Activated naive CD8-positive, alpha-beta T cell treated with anti-CD3 and anti-CD28 coated beads, Interleukin-2, amount 50 U/mL, for 24 hours (primary cell): ENCODE results near the gene PCYOX1L.
A peak's percentile ranks its signal among the peaks of the same experiment; 100 is the strongest.

Experiments used
- ATAC-seq: fragments of 150-1000 bp; cut with Tn5 transposase; one replicate; pipeline ENCODE4 v1.10.0; 2021
- DNase-seq: peaks from one replicate; pipeline ENCODE4 v3.0.0; 2021
- H3K27ac Mint-ChIP-seq: one replicate; pipeline ENCODE4 v1.8.0; 2021; ENCODE audit warnings: mild to moderate bottlenecking, mixed read lengths
- H3K27me3 Mint-ChIP-seq: one replicate; pipeline ENCODE4 v1.8.0; 2021; ENCODE audit warnings: mixed read lengths
- H3K36me3 Mint-ChIP-seq: one replicate; pipeline ENCODE4 v1.8.0; 2021; ENCODE audit warnings: low read depth, mixed read lengths
- H3K4me1 Mint-ChIP-seq: one replicate; pipeline ENCODE4 v1.8.0; 2021; ENCODE audit warnings: mixed read lengths
- H3K4me3 Mint-ChIP-seq: one replicate; pipeline ENCODE4 v1.8.0; 2021; ENCODE audit warnings: mild to moderate bottlenecking, moderate library complexity, mixed read lengths
- H3K9me3 Mint-ChIP-seq: one replicate; pipeline ENCODE4 v1.8.0; 2021; ENCODE audit warnings: mixed read lengths

The PCYOX1L gene

GRCh38 chr5:149357370-149358293 is at the start of gene PCYOX1L:
Gene PCYOX1L, plus strand, starts transcription at chr5:149358046. Its CDS starts 23 bp downstream, at chr5:149358069.
- Mint-ChIP-seq H3K4me3 (peak within 1 kb of the TSS; percentile 95), H3K36me3 (peaks cover 29% of the 10 kb centered on the region), H3K4me1 (peaks cover 62% of the 10 kb centered on the region), H3K9me3 (no peaks in the 10 kb centered on the region), H3K27me3 (no peaks in the 10 kb centered on the region), H3K27ac (peak within 1 kb of the TSS; percentile 89)
- DNase-seq (peak; percentile 98), ATAC-seq (peak; percentile 99)

GRCh38 chr5:149309354-149309753 is 48.5 kb upstream of the PCYOX1L start:
- Mint-ChIP-seq H3K36me3 (no peaks in the 10 kb centered on the region), H3K27me3 (no peaks in the 10 kb centered on the region)
- ATAC-seq, result no peak

GRCh38 chr5:149310488-149310887 is 47.4 kb upstream of the PCYOX1L start:
- H3K36me3 Mint-ChIP-seq, result no peaks in the 10 kb centered on the region
- no peaks in the 10 kb centered on the region for H3K27me3 Mint-ChIP-seq
- H3K4me3 Mint-ChIP-seq, result no peak overlapping the region
- DNase-seq (no peak), ATAC-seq (no peak)
- H3K27ac Mint-ChIP-seq, result no peak overlapping the region
- H3K4me1 Mint-ChIP-seq, result no peaks in the 10 kb centered on the region
- no peaks in the 10 kb centered on the region for H3K9me3 Mint-ChIP-seq

More at GRCh38 chr5:149309354-149309753, 48.5 kb upstream of the PCYOX1L start:
- Mint-ChIP-seq H3K4me3 (no peak overlapping the region), H3K27ac (no peak overlapping the region), H3K9me3 (no peaks in the 10 kb centered on the region), H3K4me1 (no peaks in the 10 kb centered on the region)
- no peak for DNase-seq

GRCh38 chr5:149310947-149311658 is 46.7 kb upstream of the PCYOX1L start:
- no peak overlapping the region for H3K27ac Mint-ChIP-seq
- H3K4me1 Mint-ChIP-seq, result no peaks in the 10 kb centered on the region
- H3K4me3 Mint-ChIP-seq, result no peak overlapping the region
- H3K27me3 Mint-ChIP-seq, result no peaks in the 10 kb centered on the region
- H3K9me3 Mint-ChIP-seq, result no peaks in the 10 kb centered on the region
- H3K36me3 Mint-ChIP-seq, result no peaks in the 10 kb centered on the region
- ATAC-seq (no peak), DNase-seq (no peak)

- Mint-ChIP-seq H3K36me3 (no peaks in the 10 kb centered on the region), H3K4me1 (no peaks in the 10 kb centered on the region), H3K27me3 (no peaks in the 10 kb centered on the region), H3K9me3 (no peaks in the 10 kb centered on the region), H3K4me3 (no peak overlapping the region), H3K27ac (no peak overlapping the region)
- ATAC-seq, result no peak
- no peak for DNase-seq
Measured at GRCh38 chr5:149313151-149313841, 44.5 kb upstream of the PCYOX1L start.

- no peaks in the 10 kb centered on the region for H3K4me1 Mint-ChIP-seq
- H3K27me3 Mint-ChIP-seq, result no peaks in the 10 kb centered on the region
- H3K4me3 Mint-ChIP-seq, result no peak overlapping the region
- H3K36me3 Mint-ChIP-seq, result no peaks in the 10 kb centered on the region
- H3K9me3 Mint-ChIP-seq, result no peaks in the 10 kb centered on the region
- no peak for DNase-seq
- H3K27ac Mint-ChIP-seq, result no peak overlapping the region
- ATAC-seq, result no peak
Measured at GRCh38 chr5:149314571-149315111, 43.2 kb upstream of the PCYOX1L start.

GRCh38 chr5:149315753-149316152 is 42.1 kb upstream of the PCYOX1L start:
- H3K9me3 Mint-ChIP-seq, result no peaks in the 10 kb centered on the region
- no peaks in the 10 kb centered on the region for H3K27me3 Mint-ChIP-seq
- ATAC-seq (no peak), DNase-seq (no peak)
- H3K27ac Mint-ChIP-seq, result no peak overlapping the region
- H3K4me1 Mint-ChIP-seq, result no peaks in the 10 kb centered on the region
- no peaks in the 10 kb centered on the region for H3K36me3 Mint-ChIP-seq
- no peak overlapping the region for H3K4me3 Mint-ChIP-seq

- no peaks in the 10 kb centered on the region for H3K27me3 Mint-ChIP-seq
- peak; percentile 12 for DNase-seq
- no peak overlapping the region for H3K4me3 Mint-ChIP-seq
- H3K36me3 Mint-ChIP-seq, result no peaks in the 10 kb centered on the region
- no peaks in the 10 kb centered on the region for H3K4me1 Mint-ChIP-seq
- no peaks in the 10 kb centered on the region for H3K9me3 Mint-ChIP-seq
- no peak for ATAC-seq
- no peak overlapping the region for H3K27ac Mint-ChIP-seq
Measured at GRCh38 chr5:149317281-149318048, 40.4 kb upstream of the PCYOX1L start.

GRCh38 chr5:149319174-149319573 is 38.7 kb upstream of the PCYOX1L start:
- no peak for DNase-seq
- H3K4me1 Mint-ChIP-seq, result no peaks in the 10 kb centered on the region
- no peak overlapping the region for H3K27ac Mint-ChIP-seq
- ATAC-seq, result no peak
- H3K27me3 Mint-ChIP-seq, result no peaks in the 10 kb centered on the region
- no peak overlapping the region for H3K4me3 Mint-ChIP-seq
- H3K36me3 Mint-ChIP-seq, result no peaks in the 10 kb centered on the region
- H3K9me3 Mint-ChIP-seq, result no peaks in the 10 kb centered on the region

- Mint-ChIP-seq H3K9me3 (no peaks in the 10 kb centered on the region), H3K4me3 (no peak overlapping the region), H3K27me3 (no peaks in the 10 kb centered on the region), H3K27ac (no peak overlapping the region), H3K36me3 (no peaks in the 10 kb centered on the region), H3K4me1 (no peaks in the 10 kb centered on the region)
- no peak for ATAC-seq
- no peak for DNase-seq
Measured at GRCh38 chr5:149320791-149321330, 37.0 kb upstream of the PCYOX1L start.

GRCh38 chr5:149322518-149322917 is 35.3 kb upstream of the PCYOX1L start:
- H3K27ac Mint-ChIP-seq, result no peak overlapping the region
- H3K36me3 Mint-ChIP-seq, result no peaks in the 10 kb centered on the region
- ATAC-seq (no peak), DNase-seq (no peak)
- H3K4me1 Mint-ChIP-seq, result no peaks in the 10 kb centered on the region
- H3K27me3 Mint-ChIP-seq, result no peaks in the 10 kb centered on the region
- no peaks in the 10 kb centered on the region for H3K9me3 Mint-ChIP-seq
- no peak overlapping the region for H3K4me3 Mint-ChIP-seq

- Mint-ChIP-seq H3K27me3 (no peaks in the 10 kb centered on the region), H3K36me3 (no peaks in the 10 kb centered on the region), H3K9me3 (no peaks in the 10 kb centered on the region), H3K27ac (no peak overlapping the region), H3K4me1 (no peaks in the 10 kb centered on the region), H3K4me3 (no peak overlapping the region)
- no peak for ATAC-seq
- no peak for DNase-seq
Measured at GRCh38 chr5:149323210-149323609, 34.6 kb upstream of the PCYOX1L start.

- Mint-ChIP-seq H3K27ac (no peak overlapping the region), H3K4me1 (no peaks in the 10 kb centered on the region), H3K9me3 (no peaks in the 10 kb centered on the region), H3K4me3 (no peak overlapping the region), H3K27me3 (no peaks in the 10 kb centered on the region), H3K36me3 (no peaks in the 10 kb centered on the region)
- ATAC-seq (no peak), DNase-seq (no peak)
Measured at GRCh38 chr5:149323621-149324205, 34.1 kb upstream of the PCYOX1L start.
